Heart right ventricle (tissue), 16 donors: ENCODE results near the gene GNG12. TPM values are rescaled to one million over a fixed set of nuclear protein-coding genes. Genes with fewer than 3 reads are reported as not detected.

Source experiments
- ATAC-seq, 8 donors: fragments of 200-7000 bp; cut with Tn5 transposase; one replicate each; pipeline ENCODE4 v1.9.1; 2020; ENCODE audit warnings: mild to moderate bottlenecking in 8 of 8, moderate library complexity in 8 of 8, moderate number of reproducible peaks in 1 of 8
- DNase-seq, 2 donors: peaks; one replicate each; pipeline ENCODE4 v3.0.0-alpha.2; 2020
- H3K27ac ChIP-seq, 10 donors: fragments of 200-600 bp; sonication (generic) in 2 of 10; one replicate each; pipeline versions ENCODE4 v1.5.0 to v1.8.0; 2020 to 2022; ENCODE audit warnings: mild to moderate bottlenecking in 3 of 10
- H3K27me3 ChIP-seq, 7 donors: fragments of 200-600 bp; one replicate each; pipeline ENCODE4 v1.8.0; 2021 to 2022; ENCODE audit warnings: mild to moderate bottlenecking in 2 of 7
- H3K36me3 ChIP-seq, 9 donors: fragments of 200-600 bp; sonication (generic) in 1 of 9; one replicate each; pipeline versions ENCODE4 v1.5.0 to v1.8.0; 2020 to 2022; ENCODE audit warnings: mild to moderate bottlenecking in 2 of 9
- H3K4me1 ChIP-seq, 9 donors: fragments of 200-600 bp; sonication (generic) in 1 of 9; one replicate each; pipeline versions ENCODE4 v1.5.0 to v1.8.0; 2020 to 2022; ENCODE audit warnings: mild to moderate bottlenecking in 4 of 9
- H3K4me3 ChIP-seq, 10 donors: fragments of 200-600 bp; sonication (generic) in 2 of 10; one replicate each; pipeline versions ENCODE4 v1.5.0 to v1.8.0; 2020 to 2022; ENCODE audit warnings: mild to moderate bottlenecking in 7 of 10, moderate library complexity in 2 of 10
- H3K9me3 ChIP-seq, 11 donors: fragments of 200-600 bp in 10 of 11; sonication (generic) in 2 of 11; one replicate each; pipeline versions ENCODE4 v1.5.0 to v1.8.0; 2013 to 2022; ENCODE audit warnings: mild to moderate bottlenecking in 2 of 11, control low read depth in 1 of 11, moderate library complexity in 1 of 11
- WGBS, 2 donors: extraction: QIAGEN DNeasy Blood & Tissue Kit; methylation state at CpG; one replicate each; pipeline ENCODE4 v1.1.7; 2013; ENCODE audit warnings: inconsistent platforms in 1 of 2; 5-methylcytosine and 5-hydroxymethylcytosine counted together
- intact Hi-C, 10 donors: fragments of 100-400 bp; cut with DNase I; formaldehyde crosslinking; loops; one replicate each; pipeline versions ENCODE4 v1.11.1 to v1.14.2; 2022
- polyA plus RNA-seq, 2 donors: library from polyadenylated mRNA; stranded (reverse); fragments of 200-250 nt; gene quantifications; one replicate each; pipeline ENCODE4 v1.2.3, GENCODE V29; 2013
- total RNA-seq, 10 donors: library from RNA; stranded (reverse); fragmentation: NEBNext Ultra II Directional in 3 of 10; extraction: Animal tissue kit (Norgen Biotek cat#: 25700) in 3 of 10; gene quantifications; one replicate each; pipeline versions ENCODE4 v1.2.1 to v1.2.4, GENCODE V29; 2021 to 2023
- TF ChIP-seq, protein P1 (sequence below), 9 donors: fragments of 200-600 bp; sonication (generic) in 2 of 9; IDR thresholded peaks; one replicate each; pipeline versions ENCODE4 v1.5.0 to v1.8.0; 2021 to 2022; ENCODE audit warnings: antibody characterized with exemption in 9 of 9, mild to moderate bottlenecking in 5 of 9, moderate library complexity in 1 of 9
- donor health status: Arrhythmogenic right ventricular cardiomyopathy.
- donor health status: ischemic (EF 13 %, LVEDD 7.1; RV severe dilation, severe dysfunction).
- donor health status: healthy with polysubstance abuse.
- donor health status: DM: no; HTN: yes; CAD: no.
- donor health status: DM: no; HTN: no; CAD: no.
- donor health status: ischemic (EF 25% LVEDD 6.9; RV normal size, moderate dysfunction).
- donor health status: ischemic (EF 25% LVEDD 5.7; RV mildly dilated, moderate dysfunction).
- donor health status: healthy.
- donor health status: DM: yes; HTN: yes; CAD: no.
- donor health status: Ischemic cardiomyopathy.
- donor health status: ischemic (EF 35%, LVEDD 5.7; RV mildly dilated, moderate dysfunction).
- donor health status: nonischemic (EF 11% LVEDD 7.7; RV severe dilation, severe dysfunction).
- donor health status: DM: yes; HTN: yes; CAD: no.
- donor health status: PGD.
- donor health status: ischemic (EF 29% LVEDD 5.4; RV normal size, mild dysfunction).
- donor health status: nonischemic (EF 23%, LVEDD 6.1; RV moderate dilation, normal function).

Gene GNG12
- total and polyA plus RNA-seq, 12 donors: 8.5 to 49.4 (median 34.5) TPM

DNA sequence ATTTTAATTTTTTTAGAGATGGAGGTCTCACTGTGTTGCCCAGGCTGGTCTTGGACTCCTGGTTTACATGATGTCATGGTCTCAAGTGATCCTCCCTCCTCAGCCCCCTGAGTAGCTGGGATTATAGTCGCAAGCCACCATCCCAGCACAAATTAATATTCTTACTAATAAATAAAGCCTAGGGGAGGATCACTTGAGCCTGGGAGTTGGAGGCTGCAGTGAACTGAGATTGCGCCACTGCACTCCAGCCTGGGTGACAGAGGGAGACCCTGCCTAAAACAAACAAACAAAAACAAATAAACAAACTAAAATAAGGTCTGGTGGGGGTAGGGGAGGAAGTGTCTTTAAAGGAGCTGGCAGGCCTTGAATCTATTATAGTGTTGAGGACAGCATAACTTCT, 157.0 kb downstream of the GNG12 start:
- no peak for ATAC-seq
- H3K36me3 ChIP-seq: no peaks in the 10 kb centered on the region
- intact Hi-C loops: no loop called here
- TF ChIP-seq, protein P1, sequence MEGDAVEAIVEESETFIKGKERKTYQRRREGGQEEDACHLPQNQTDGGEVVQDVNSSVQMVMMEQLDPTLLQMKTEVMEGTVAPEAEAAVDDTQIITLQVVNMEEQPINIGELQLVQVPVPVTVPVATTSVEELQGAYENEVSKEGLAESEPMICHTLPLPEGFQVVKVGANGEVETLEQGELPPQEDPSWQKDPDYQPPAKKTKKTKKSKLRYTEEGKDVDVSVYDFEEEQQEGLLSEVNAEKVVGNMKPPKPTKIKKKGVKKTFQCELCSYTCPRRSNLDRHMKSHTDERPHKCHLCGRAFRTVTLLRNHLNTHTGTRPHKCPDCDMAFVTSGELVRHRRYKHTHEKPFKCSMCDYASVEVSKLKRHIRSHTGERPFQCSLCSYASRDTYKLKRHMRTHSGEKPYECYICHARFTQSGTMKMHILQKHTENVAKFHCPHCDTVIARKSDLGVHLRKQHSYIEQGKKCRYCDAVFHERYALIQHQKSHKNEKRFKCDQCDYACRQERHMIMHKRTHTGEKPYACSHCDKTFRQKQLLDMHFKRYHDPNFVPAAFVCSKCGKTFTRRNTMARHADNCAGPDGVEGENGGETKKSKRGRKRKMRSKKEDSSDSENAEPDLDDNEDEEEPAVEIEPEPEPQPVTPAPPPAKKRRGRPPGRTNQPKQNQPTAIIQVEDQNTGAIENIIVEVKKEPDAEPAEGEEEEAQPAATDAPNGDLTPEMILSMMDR (IDR thresholded peaks at IDR 0.05): no peak
- no peaks in the 10 kb centered on the region for H3K9me3 ChIP-seq
- no peak overlapping the region for H3K4me3 ChIP-seq
- H3K27me3 ChIP-seq: no peaks in the 10 kb centered on the region
- peaks cover 4 to 17% (median 12%) of the 10 kb centered on the region in 9 donors for H3K4me1 ChIP-seq
- no peak for DNase-seq
- 95% methylated on average over 2 of the region's 2 CpGs for WGBS, 2 donors
- no peak overlapping the region for H3K27ac ChIP-seq

- no peak for ATAC-seq
- peak overlapping the region in 1 of 10 donors; percentile 37 for H3K27ac ChIP-seq
- no peak for DNase-seq
- TF ChIP-seq, protein P1 (IDR thresholded peaks at IDR 0.05): no peak
- intact Hi-C loops: no loop called here
- WGBS, 2 donors: 86 to 88% methylated on average over 2 of the region's 2 CpGs
- no peak overlapping the region for H3K4me3 ChIP-seq
- no peaks in the 10 kb centered on the region for H3K9me3 ChIP-seq
- no peaks in the 10 kb centered on the region for H3K27me3 ChIP-seq
- H3K36me3 ChIP-seq: no peaks in the 10 kb centered on the region
- H3K4me1 ChIP-seq: peaks cover 4 to 17% (median 12%) of the 10 kb centered on the region in 9 donors
Observed at GRCh38 chr1:67675800-67676199, 157.5 kb downstream of the GNG12 start.

GRCh38 chr1:67674260-67675011, 158.8 kb downstream of the GNG12 start:
- peak in 1 of 2 donors; percentile 72 for DNase-seq
- H3K27ac ChIP-seq: peak overlapping the region in 7 of 10 donors; percentile 28 to 72 (median 52)

GRCh38 chr1:67673468-67674201, 159.6 kb downstream of the GNG12 start:
- no peak overlapping the region for H3K4me3 ChIP-seq
- TF ChIP-seq, protein P1 (IDR thresholded peaks at IDR 0.05): no peak
- no peaks in the 10 kb centered on the region for H3K9me3 ChIP-seq
- no peak for DNase-seq
- no peak for ATAC-seq
- peaks cover 4 to 17% (median 12%) of the 10 kb centered on the region in 9 donors for H3K4me1 ChIP-seq
- intact Hi-C loops: loop anchor here in 1 of 10 donors (5.0 kb wide), 1 partner anchor 111 kb away; no protein-coding TSS in a partner anchor
- no peaks in the 10 kb centered on the region for H3K27me3 ChIP-seq
- WGBS, 2 donors: 96 to 98% methylated on average over 1 of the region's 1 CpG
- H3K27ac ChIP-seq: peak overlapping the region in 2 of 10 donors; percentile 56 to 72
- no peaks in the 10 kb centered on the region for H3K36me3 ChIP-seq

More at GRCh38 chr1:67674260-67675011, 158.8 kb downstream of the GNG12 start:
- Histone ChIP-seq H3K4me1 (peaks cover 4 to 17% (median 12%) of the 10 kb centered on the region in 9 donors), H3K36me3 (no peaks in the 10 kb centered on the region), H3K9me3 (no peaks in the 10 kb centered on the region), H3K27me3 (no peaks in the 10 kb centered on the region), H3K4me3 (no peak overlapping the region)
- intact Hi-C loops: loop anchor here in 1 of 10 donors (5.0 kb wide), 1 partner anchor 112 kb away; no protein-coding TSS in a partner anchor
- ATAC-seq: peak; percentile 73 to 91 (median 86)
- 32 to 37% methylated on average over 4 of the region's 4 CpGs for WGBS, 2 donors
- TF ChIP-seq, protein P1 (IDR thresholded peaks at IDR 0.05): no peak
